GM18502 (cell line): ENCODE measurements around the gene SETD3.

Experiments
- ATAC-seq: cut with Tn5 transposase; IDR thresholded peaks from one replicate; pipeline ENCODE4 v1.9.1; 2021; ENCODE audit warnings: mild to moderate bottlenecking; ENCODE audit not compliant: unreplicated experiment, poor library complexity

Gene SETD3

GRCh38 chr14:99380402-99380801 lies 100.3 kb downstream of the SETD3 start:
- ATAC-seq: no peak

DNA sequence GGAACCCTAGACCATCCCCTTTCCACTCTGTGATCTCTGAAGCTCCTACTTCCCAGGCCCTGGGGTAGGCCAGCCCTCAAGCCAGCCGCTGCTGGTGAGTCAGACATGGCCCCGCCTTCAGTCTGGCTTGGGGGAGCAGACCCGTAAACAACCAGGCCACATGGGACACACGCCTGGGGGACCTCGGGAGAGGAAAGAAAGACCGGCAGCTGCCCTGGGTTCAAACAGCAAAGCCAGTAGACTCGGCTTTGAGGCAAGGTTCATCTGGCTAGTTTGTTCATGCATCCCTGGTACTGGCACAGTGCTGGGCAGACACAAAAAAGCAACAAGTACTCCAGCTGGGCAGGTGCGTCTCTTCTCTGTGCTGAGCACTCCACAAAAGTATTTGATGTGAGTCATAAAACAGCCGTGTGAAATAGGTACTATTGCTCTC lies 101.9 kb downstream of the SETD3 start:
- no peak for ATAC-seq

GRCh38 chr14:99377951-99378350 lies 102.7 kb downstream of the SETD3 start:
- ATAC-seq: no peak

DNA sequence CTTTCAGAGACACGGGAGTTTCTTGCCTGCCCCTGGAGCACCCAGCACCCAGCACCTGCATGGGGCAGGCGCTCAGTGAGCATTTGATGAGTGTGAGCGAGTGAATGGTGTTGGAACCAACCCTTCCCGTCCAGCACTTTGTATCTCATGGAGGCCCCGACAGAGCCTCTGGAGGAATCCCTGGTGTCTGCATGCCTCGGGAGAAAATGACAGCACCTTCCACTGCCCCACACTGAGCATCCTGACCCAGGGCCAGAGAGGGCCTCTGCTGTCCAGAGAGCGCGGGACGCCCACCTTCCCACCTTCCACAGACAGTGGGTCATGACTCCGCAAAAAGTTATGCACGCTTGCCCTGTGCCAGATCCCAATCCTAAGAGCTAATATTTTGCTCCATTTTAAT lies 105.7 kb downstream of the SETD3 start:
- ATAC-seq: no peak

GRCh38 chr14:99363616-99364290 lies 116.9 kb downstream of the SETD3 start:
- no peak for ATAC-seq

- no peak for ATAC-seq
These were observed 117.6 kb downstream of the SETD3 start for GRCh38 chr14:99363051-99363450.

DNA sequence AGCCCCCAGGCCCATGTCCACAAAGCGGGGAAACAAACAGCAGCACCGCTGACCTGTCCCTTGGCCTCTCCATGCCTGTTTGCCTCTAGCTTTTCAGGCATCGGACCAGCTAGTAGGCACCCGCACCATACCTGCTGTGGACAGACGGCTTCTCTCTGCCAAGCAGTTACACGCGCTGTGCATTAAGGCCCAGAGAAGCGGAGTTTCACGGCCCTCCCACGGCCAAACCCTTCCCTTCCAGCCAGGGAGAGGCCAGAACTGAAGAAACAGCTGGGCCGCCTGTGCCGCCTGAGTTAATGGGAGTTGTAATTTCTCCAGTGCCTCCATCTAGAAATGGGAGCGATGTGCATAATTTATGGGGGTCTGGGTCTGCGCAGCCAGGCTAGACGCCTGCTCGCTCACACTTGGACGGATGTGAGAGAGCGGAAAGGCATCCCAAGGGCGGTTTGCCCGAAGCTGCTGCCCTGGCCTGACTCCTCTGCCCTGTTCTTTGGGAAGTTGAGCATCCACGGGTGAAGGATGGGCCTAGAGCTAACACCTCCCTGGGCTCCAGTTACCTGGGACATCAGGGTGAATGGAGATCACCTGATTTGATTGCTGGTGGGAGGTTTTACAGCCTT lies 119.0 kb downstream of the SETD3 start:
- ATAC-seq: no peak

GRCh38 chr14:99360774-99361595 lies 119.7 kb downstream of the SETD3 start:
- ATAC-seq: no peak

DNA sequence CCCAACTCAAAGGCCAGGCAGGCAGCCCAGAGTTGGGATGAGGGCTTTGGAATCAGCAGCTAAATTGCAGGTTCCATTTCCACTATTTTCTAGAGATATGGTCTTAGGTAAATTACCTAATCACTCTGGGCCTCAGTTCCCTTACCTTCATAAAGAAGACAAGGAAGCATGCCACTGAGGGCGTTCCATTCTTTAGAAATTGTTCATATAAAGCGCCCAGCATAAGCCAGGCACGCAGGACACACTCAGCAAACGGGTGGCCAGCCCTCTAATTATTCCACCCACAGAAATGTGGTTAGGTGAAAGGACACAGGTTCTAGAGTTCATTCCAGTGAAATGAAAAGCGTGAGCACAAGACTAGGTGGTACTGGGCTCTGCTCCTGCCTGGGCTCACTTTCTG lies 120.8 kb downstream of the SETD3 start:
- ATAC-seq: no peak

DNA sequence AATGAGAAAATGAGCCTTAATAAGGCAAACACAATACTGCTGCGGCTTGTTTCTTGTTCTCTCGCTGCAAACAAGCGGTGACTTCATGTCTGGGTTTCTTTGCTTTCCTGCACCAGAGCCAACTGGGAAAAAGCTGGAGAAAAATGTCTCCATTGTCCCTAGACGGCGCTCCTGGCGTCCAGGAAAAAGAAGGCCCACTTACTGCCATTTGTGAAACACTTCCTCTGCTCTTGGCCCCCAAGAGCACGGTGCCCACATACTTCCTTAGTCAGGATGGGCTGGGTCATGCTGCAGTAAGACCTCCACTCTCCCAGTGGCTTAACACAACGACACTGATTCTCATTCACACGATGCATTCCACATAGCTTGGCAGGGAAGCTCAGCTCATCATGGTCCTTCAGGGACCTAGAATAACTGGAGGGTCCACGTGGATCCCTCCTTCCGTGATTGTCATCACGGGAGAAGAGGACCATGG lies 122.7 kb downstream of the SETD3 start:
- no peak for ATAC-seq

GRCh38 chr14:99357151-99357915 lies 123.3 kb downstream of the SETD3 start:
- no peak for ATAC-seq

DNA sequence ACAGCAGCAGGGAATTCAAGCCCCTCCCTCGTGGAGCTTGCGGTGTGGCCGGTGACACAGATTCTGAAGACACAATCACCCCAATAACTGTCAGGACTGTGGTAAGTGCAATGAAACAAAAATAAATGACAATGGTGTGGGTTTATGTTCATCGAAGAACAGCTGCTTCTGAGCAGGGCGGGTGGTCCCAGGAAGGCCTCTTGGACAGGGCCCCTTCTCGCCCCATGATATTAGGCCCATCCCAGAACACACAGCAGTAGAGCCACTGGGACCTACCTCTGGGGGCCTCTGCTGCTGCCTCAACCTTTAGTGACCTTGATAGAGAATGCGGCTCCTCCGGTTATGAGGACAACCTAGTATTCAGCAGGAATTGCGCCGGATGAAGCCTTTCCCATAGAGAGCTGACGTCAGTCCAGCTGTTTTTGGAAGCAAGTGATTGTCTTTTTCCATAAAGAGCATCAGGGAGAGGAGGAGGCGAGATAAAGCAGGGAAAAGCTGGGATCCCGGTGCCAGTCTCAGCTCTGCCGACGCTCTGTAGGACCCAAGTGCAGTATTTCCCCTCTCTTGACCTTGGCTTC lies 124.5 kb downstream of the SETD3 start:
- no peak for ATAC-seq

DNA sequence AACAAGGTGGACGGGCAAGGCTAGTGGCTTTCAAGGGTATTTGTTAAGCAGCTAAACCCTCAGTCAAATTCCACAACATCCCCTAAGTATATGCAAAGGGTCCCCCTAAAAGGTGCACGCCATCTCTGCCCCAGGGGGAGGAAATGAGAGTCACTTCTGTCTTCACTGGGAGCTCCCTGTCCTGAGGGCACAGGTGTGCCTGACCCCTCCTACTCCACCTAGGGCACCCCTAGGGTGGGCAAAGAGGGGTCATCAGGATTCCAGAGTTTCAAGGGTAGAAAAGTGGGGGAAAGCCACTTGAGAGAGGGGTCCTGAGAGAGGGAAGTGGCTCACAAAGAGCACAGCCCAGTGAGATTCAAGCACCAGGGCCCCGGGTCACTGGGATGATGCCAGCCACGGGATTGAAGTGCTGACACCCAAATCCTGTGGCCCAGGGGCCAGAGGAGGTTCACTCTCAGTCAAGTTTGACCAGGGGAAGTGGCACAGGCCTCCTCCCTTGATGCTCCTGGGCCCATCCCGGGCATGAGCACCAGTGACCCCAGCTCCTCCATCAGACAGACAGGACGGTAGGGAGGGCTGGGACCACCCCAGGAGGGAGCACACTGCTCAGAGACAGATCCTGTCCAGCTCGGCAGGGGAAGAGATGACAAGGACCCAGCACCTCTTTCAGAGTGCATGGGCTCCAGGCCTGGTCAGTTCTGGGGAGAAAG lies 126.3 kb downstream of the SETD3 start:
- ATAC-seq: no peak

GRCh38 chr14:99352688-99353280 lies 127.9 kb downstream of the SETD3 start:
- ATAC-seq: no peak

DNA sequence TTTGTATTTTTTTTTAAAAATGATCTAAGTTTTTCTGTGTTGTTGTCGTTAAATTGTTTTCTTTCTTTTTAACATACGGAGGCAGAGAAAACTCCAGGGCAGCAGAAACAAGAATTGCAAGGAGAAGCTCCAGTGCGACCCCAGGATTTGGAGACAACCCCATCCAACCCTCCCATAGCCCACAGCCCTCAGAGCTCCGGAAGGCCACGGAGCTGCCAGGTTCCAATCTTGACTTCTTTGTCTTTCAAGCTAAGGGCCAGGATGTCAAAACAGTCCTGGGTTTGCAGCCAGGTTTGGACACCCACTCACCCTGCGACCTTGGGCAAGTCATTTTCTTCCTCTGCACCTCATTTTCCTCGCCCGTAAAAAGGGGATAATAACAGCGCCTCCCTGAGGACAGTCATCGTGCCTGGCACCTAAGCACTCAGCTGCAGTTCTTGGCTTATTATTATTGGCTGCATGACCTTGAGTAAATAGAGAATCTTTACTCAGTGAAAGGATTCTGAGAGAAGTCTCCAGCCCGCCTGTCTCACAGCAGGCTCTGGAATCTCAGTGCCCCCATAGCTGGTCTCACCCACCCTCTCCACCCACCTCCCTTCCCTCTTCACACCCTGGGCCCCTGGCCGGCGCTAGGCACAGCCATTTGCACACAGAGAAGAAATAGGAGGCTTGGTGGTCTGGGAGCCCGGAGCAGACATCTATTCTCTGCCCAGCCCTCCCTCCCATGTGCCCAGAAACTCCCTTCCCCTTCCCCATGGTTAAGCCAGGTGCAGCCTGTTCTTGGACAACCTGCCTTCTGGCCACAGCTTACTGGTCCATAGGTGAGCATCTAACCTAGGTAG lies 129.3 kb downstream of the SETD3 start:
- ATAC-seq: no peak

- ATAC-seq: no peak
These were observed 129.9 kb downstream of the SETD3 start for GRCh38 chr14:99350751-99351150.

GRCh38 chr14:99349721-99350495 lies 130.8 kb downstream of the SETD3 start:
- no peak for ATAC-seq
